GM12891 (cell line): ENCODE measurements around the gene GABBR1.

ENCODE experiments used
- POLR2A ChIP-seq: IDR thresholded peaks from 2 replicates; pipeline ENCODE4 v1.6.1; 2011; ENCODE audit warnings: low read depth, low read length, control low read depth
- POLR2AphosphoS5 ChIP-seq: IDR thresholded peaks from 2 replicates; pipeline ENCODE4 v1.6.1; 2011; ENCODE audit warnings: low read depth, low read length, control low read depth
- POU2F2 ChIP-seq: IDR thresholded peaks from 2 replicates; pipeline ENCODE4 v1.6.1; 2011; ENCODE audit warnings: low read depth, mild to moderate bottlenecking, control low read depth, low read length, moderate library complexity
- SPI1 ChIP-seq: IDR thresholded peaks from 2 replicates; pipeline ENCODE4 v1.6.1; 2011; ENCODE audit warnings: low read depth, low read length, control low read depth
- TAF1 ChIP-seq: IDR thresholded peaks from 2 replicates; pipeline ENCODE4 v1.6.1; 2011; ENCODE audit warnings: low read depth, low read length, control low read depth

GRCh38 chr6:29517245-29517644, 115.7 kb downstream of the GABBR1 start:
- TF ChIP-seq POLR2AphosphoS5 (no peak), POLR2A (no peak), TAF1 (no peak), SPI1 (no peak), POU2F2 (no peak)
